ENCODE data around the gene C1orf159. TPM values are rescaled to one million over a fixed set of nuclear protein-coding genes. Genes with fewer than 3 reads are reported as not detected.

The C1orf159 gene
- total and polyA plus RNA-seq, 9 of the 15 experiments (the other 6 are each of a cell fraction or from before 2014, with no cell fraction given): 0.28 to 54.9 (median 10.6) TPM

- ATAC-seq (peak; percentile 92), DNase-seq (ENCODE audit: extremely low read depth in 1 of 4, low spot score in 3 of 4) (peak; percentile 56 to 95 (median 92)), FAIRE-seq (no peak)
- ChIA-PET POLR2A (interaction anchor here (1.2 kb wide), 1 partner anchor 10 kb away, joined by 4 read pairs; no protein-coding TSS in a partner anchor), CTCF (ENCODE audit: low intra/inter-chr PET ratio) (no interaction called here)
- intact Hi-C loops (cut with micrococcal nuclease) (no loop called here), in situ Hi-C loops (cut with MboI) (no loop called here)
- BruUV-seq (replicated peaks): no TSS peak
- H4K20me1 ChIP-seq (replicated peaks; ENCODE audit: control insufficient read depth, insufficient read depth, low read length): no peaks in the 10 kb centered on the region
- no peak overlapping the region for H3K9ac ChIP-seq (ENCODE audit: insufficient read depth in 1 of 2, low read depth in 2 of 2, low read length in 2 of 2)
- H2AFZ ChIP-seq (ENCODE audit: low read depth, low read length): no peak overlapping the region
- no peaks in the 10 kb centered on the region for H3K79me2 ChIP-seq (ENCODE audit: control insufficient read depth, insufficient read depth, low read length)
- H3K9me1 ChIP-seq (ENCODE audit: control insufficient read depth, insufficient read depth, low read length): peaks cover 5% of the 10 kb centered on the region
- H3K4me3 ChIP-seq: no peak overlapping the region
- H3K9me3 ChIP-seq (replicated peaks; ENCODE audit: control insufficient read depth, insufficient read depth, low read depth, low read length): peaks cover 2% of the 10 kb centered on the region; the same call in 1 of the 2 replicates
- H3K4me2 ChIP-seq (ENCODE audit: insufficient read depth, low read length): no peak overlapping the region
- H3K4me1 ChIP-seq (replicated peaks in 1 of 2; ENCODE audit: control insufficient read depth in 2 of 2, insufficient read depth in 2 of 2, low read length in 2 of 2): peaks cover 0 to 56% of the 10 kb centered on the region in 2 experiments; a peak in 3 of 5 replicates
- no peak overlapping the region; the same call in 2 of the 3 replicates for H3K27ac ChIP-seq (ENCODE audit: extremely low read depth, low read depth, low read length)
- H3K27me3 ChIP-seq (ENCODE audit: control insufficient read depth in 2 of 2, insufficient read depth in 2 of 2, low read length in 2 of 2): no peaks in the 10 kb centered on the region
- H3K36me3 ChIP-seq (ENCODE audit: control insufficient read depth, insufficient read depth, low read length): peaks cover 4% of the 10 kb centered on the region; the same call in 1 of the 3 replicates
- 82% methylated on average over 22 of the region's 28 CpGs for WGBS (ENCODE audit: insufficient coverage, low coverage, missing lambda C conversion rate)
- TF ChIP-seq CBX3 (IDR thresholded peaks at IDR 0.05; ENCODE audit: borderline replicate concordance in 1 of 2, low read length in 2 of 2) (peak in 1 of 2 experiments; percentile 34; a peak in 1 of 3 replicates), NCOA1 (IDR thresholded peaks at IDR 0.05; ENCODE audit: low read depth) (no peak), ZC3H4 (CRISPR knock-in tag; IDR thresholded peaks at IDR 0.05; ENCODE audit: borderline replicate concordance) (no peak), HDGF (IDR thresholded peaks at IDR 0.05) (no peak), COPS2 (conservative IDR thresholded peaks at IDR 0.05) (no peak), NFE2L1 (tag; IDR thresholded peaks at IDR 0.05; ENCODE audit: borderline replicate concordance, low read depth) (no peak), POLR2G (IDR thresholded peaks at IDR 0.05; ENCODE audit: low read depth, low read length) (no peak; the same call in 1 of the 2 replicates), CEBPB (tag; IDR thresholded peaks at IDR 0.05) (no peak), ZBTB34 (CRISPR knock-in tag; IDR thresholded peaks at IDR 0.05) (no peak), MEF2D (tag; conservative IDR thresholded peaks at IDR 0.05; ENCODE audit: low read depth) (no peak), NFE2 (IDR thresholded peaks at IDR 0.05; ENCODE audit: low read depth) (no peak), HEY1 (CRISPR knock-in tag; IDR thresholded peaks at IDR 0.05; ENCODE audit: borderline replicate concordance) (no peak), YY1 (IDR thresholded peaks at IDR 0.05; ENCODE audit: borderline replicate concordance in 1 of 3, control insufficient read depth in 1 of 3, extremely low read depth in 1 of 3, insufficient read depth in 3 of 3, insufficient read length in 1 of 3, insufficient replicate concordance in 2 of 3, low read depth in 1 of 3, low read length in 2 of 3) (peak in 1 of 3 experiments; percentile 6)
- TF ChIP-seq, protein P1, sequence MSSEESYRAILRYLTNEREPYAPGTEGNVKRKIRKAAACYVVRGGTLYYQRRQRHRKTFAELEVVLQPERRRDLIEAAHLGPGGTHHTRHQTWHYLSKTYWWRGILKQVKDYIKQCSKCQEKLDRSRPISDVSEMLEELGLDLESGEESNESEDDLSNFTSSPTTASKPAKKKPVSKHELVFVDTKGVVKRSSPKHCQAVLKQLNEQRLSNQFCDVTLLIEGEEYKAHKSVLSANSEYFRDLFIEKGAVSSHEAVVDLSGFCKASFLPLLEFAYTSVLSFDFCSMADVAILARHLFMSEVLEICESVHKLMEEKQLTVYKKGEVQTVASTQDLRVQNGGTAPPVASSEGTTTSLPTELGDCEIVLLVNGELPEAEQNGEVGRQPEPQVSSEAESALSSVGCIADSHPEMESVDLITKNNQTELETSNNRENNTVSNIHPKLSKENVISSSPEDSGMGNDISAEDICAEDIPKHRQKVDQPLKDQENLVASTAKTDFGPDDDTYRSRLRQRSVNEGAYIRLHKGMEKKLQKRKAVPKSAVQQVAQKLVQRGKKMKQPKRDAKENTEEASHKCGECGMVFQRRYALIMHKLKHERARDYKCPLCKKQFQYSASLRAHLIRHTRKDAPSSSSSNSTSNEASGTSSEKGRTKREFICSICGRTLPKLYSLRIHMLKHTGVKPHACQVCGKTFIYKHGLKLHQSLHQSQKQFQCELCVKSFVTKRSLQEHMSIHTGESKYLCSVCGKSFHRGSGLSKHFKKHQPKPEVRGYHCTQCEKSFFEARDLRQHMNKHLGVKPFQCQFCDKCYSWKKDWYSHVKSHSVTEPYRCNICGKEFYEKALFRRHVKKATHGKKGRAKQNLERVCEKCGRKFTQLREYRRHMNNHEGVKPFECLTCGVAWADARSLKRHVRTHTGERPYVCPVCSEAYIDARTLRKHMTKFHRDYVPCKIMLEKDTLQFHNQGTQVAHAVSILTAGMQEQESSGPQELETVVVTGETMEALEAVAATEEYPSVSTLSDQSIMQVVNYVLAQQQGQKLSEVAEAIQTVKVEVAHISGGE (CRISPR knock-in tag; IDR thresholded peaks at IDR 0.05): 0 out of 6 replicates have a peak, but pooled peaks of 1 of the 3 experiments have one; percentile 28
These were observed 24.3 kb downstream of the C1orf159 start for GRCh38 chr1:1091344-1092148.
